Endothelial cell (in vitro differentiated cells): ENCODE results near the gene TNN. TPM values are rescaled to one million over a fixed set of nuclear protein-coding genes. Genes with fewer than 3 reads are reported as not detected.

Experiments used
- DNase-seq: peaks from one replicate; pipeline ENCODE4 v3.0.0; 2021; ENCODE audit warnings: low spot score
- H3K27ac Mint-ChIP-seq: one replicate; pipeline ENCODE4 v1.8.0; 2021; ENCODE audit warnings: mixed read lengths, inconsistent platforms; ENCODE audit not compliant: unreplicated experiment
- H3K27me3 Mint-ChIP-seq: one replicate; pipeline ENCODE4 v1.8.0; 2021; ENCODE audit warnings: mild to moderate bottlenecking, moderate library complexity, mixed read lengths, inconsistent platforms; ENCODE audit not compliant: unreplicated experiment
- H3K36me3 Mint-ChIP-seq: one replicate; pipeline ENCODE4 v1.8.0; 2021; ENCODE audit warnings: mild to moderate bottlenecking, low read depth, mixed read lengths, inconsistent platforms; ENCODE audit not compliant: unreplicated experiment
- H3K4me1 Mint-ChIP-seq: one replicate; pipeline ENCODE4 v1.8.0; 2021; ENCODE audit warnings: mild to moderate bottlenecking, mixed read lengths, inconsistent platforms; ENCODE audit not compliant: unreplicated experiment
- H3K4me3 Mint-ChIP-seq: one replicate; pipeline ENCODE4 v1.8.0; 2021; ENCODE audit warnings: mild to moderate bottlenecking, mixed read lengths, inconsistent platforms; ENCODE audit not compliant: unreplicated experiment
- H3K9me3 Mint-ChIP-seq: one replicate; pipeline ENCODE4 v1.8.0; 2021; ENCODE audit warnings: mixed read lengths, inconsistent platforms; ENCODE audit not compliant: unreplicated experiment
- CTCF ChIP-seq: fragments of 200-600 bp; sonication (generic); IDR thresholded peaks from one replicate; pipeline ENCODE4 v1.5.0; 2021; ENCODE audit warnings: antibody characterized with exemption; ENCODE audit not compliant: unreplicated experiment
- total RNA-seq: library from RNA; stranded (reverse); fragmentation: NEBNext Ultra II Directional; extraction: Animal tissue kit (Norgen Biotek cat#: 25700); gene quantifications from one replicate; pipeline ENCODE4 v1.2.1, GENCODE V29; 2021; ENCODE audit not compliant: unreplicated experiment

Gene TNN
- total RNA-seq, 1 donor from 2014 or later = 4.1 TPM

- no peak for TF ChIP-seq CTCF
- peaks cover 16% of the 10 kb centered on the region for H3K4me1 Mint-ChIP-seq
- H3K9me3 Mint-ChIP-seq = no peaks in the 10 kb centered on the region
- peaks cover 8% of the 10 kb centered on the region for H3K27me3 Mint-ChIP-seq
- peaks cover 5% of the 10 kb centered on the region for H3K36me3 Mint-ChIP-seq
- no peak for DNase-seq
- H3K4me3 Mint-ChIP-seq = peak overlapping the region; percentile 12
- H3K27ac Mint-ChIP-seq = no peak overlapping the region
Observed at GRCh38 chr1:175150596-175151319, 83.1 kb downstream of the TNN start.

GRCh38 chr1:175152006-175152652 is 84.5 kb downstream of the TNN start:
- no peak overlapping the region for H3K27ac Mint-ChIP-seq
- no peaks in the 10 kb centered on the region for H3K9me3 Mint-ChIP-seq
- peak; percentile 77 for DNase-seq
- H3K4me3 Mint-ChIP-seq = no peak overlapping the region
- peaks cover 10% of the 10 kb centered on the region for H3K27me3 Mint-ChIP-seq
- peak; percentile 89 for TF ChIP-seq CTCF
- peaks cover 16% of the 10 kb centered on the region for H3K4me1 Mint-ChIP-seq
- H3K36me3 Mint-ChIP-seq = peaks cover 5% of the 10 kb centered on the region

- peaks cover 16% of the 10 kb centered on the region for H3K4me1 Mint-ChIP-seq
- peaks cover 5% of the 10 kb centered on the region for H3K36me3 Mint-ChIP-seq
- DNase-seq = peak; percentile 75
- H3K4me3 Mint-ChIP-seq = no peak overlapping the region
- TF ChIP-seq CTCF = peak; percentile 91
- H3K27ac Mint-ChIP-seq = no peak overlapping the region
- peaks cover 10% of the 10 kb centered on the region for H3K27me3 Mint-ChIP-seq
- no peaks in the 10 kb centered on the region for H3K9me3 Mint-ChIP-seq
Observed at GRCh38 chr1:175154629-175155472, 87.2 kb downstream of the TNN start.

- no peak for DNase-seq
- H3K36me3 Mint-ChIP-seq = peaks cover 5% of the 10 kb centered on the region
- TF ChIP-seq CTCF = no peak
- H3K27ac Mint-ChIP-seq = no peak overlapping the region
- no peak overlapping the region for H3K4me3 Mint-ChIP-seq
- peaks cover 13% of the 10 kb centered on the region for H3K4me1 Mint-ChIP-seq
- no peaks in the 10 kb centered on the region for H3K9me3 Mint-ChIP-seq
- H3K27me3 Mint-ChIP-seq = peaks cover 9% of the 10 kb centered on the region
Observed at GRCh38 chr1:175155473-175155856, 87.8 kb downstream of the TNN start.
